Endometrial microvascular endothelial cells (primary cell): ENCODE measurements around the gene FAM171A1. TPM values are rescaled to one million over a fixed set of nuclear protein-coding genes. Genes with fewer than 3 reads are reported as not detected.

ENCODE experiments used
- in situ Hi-C: cut with HindIII; loops from 2 replicates; pipeline ENCODE4 v1.10.0; 2017; ENCODE audit warnings: low sequenced_read_pairs, low pct_unique_long_range_greater_than_20kb; ENCODE audit errors: inconsistent ontology term
- total RNA-seq: library from RNA; depleted of rRNA; stranded (reverse); fragments of >200 nt; gene quantifications from one replicate; pipeline ENCODE4 v1.2.3, GENCODE V29; 2015; ENCODE audit errors: inconsistent ontology term

Gene FAM171A1
- total RNA-seq, 1 donor from 2014 or later: 92.5 TPM

DNA sequence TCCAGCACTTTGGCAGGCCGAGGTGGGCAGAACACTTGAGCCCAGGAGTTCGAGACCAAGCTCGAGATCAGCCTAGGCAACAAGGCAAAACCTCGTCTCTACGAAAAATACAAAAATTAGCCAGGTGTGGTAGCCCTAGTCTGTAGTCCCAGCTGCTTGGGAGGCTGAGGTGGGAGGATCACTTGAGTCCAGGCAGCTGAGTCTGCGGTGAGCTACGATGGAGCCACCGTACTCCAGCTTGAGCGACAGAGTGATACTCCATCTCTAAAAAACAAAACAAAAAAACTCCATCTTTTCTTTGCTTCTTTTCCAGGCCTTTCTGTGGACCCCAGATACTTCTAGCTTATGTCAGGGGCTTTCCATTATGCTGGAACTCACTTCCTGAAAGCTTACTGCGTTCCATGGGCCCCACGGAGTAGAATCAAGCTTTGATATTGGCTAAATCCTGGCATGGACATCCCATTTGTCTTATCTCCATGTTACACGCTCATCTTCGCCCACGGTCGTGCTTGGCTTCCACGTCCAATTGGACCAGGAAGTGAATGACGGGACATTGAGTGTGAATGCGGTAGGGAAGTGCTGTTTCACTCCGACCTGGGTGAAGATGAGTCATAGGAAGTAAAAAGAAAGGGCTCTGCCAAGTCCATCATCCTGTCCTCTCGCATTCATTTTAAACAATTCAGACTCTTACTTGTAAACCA, 45.7 kb downstream of the FAM171A1 start:
- in situ Hi-C loops: no loop called here

- in situ Hi-C loops: no loop called here
Measured at GRCh38 chr10:15324611-15325010, 46.5 kb downstream of the FAM171A1 start.

DNA sequence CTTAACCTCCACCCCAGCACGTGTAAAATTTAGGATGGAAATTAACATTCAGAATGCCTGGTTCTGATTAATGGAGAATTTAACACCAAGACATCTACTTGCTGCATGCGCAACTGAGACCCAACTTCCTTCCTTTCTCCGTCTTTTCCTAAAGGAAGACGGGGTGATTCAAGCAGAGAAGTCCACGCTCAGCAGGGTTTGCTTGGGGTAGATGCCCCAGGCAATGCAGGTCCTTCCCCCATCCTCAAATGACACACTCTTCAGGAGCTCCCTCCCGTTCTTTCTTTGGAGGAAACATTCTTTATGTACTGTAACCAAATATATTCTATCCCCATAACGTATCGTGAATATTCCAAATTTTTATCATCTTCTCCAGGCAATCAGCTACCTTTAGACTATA, 47.0 kb downstream of the FAM171A1 start:
- in situ Hi-C loops: no loop called here

GRCh38 chr10:15322356-15322755, 48.7 kb downstream of the FAM171A1 start:
- in situ Hi-C loops: no loop called here

GRCh38 chr10:15321431-15322341, 49.4 kb downstream of the FAM171A1 start:
- in situ Hi-C loops: no loop called here

DNA sequence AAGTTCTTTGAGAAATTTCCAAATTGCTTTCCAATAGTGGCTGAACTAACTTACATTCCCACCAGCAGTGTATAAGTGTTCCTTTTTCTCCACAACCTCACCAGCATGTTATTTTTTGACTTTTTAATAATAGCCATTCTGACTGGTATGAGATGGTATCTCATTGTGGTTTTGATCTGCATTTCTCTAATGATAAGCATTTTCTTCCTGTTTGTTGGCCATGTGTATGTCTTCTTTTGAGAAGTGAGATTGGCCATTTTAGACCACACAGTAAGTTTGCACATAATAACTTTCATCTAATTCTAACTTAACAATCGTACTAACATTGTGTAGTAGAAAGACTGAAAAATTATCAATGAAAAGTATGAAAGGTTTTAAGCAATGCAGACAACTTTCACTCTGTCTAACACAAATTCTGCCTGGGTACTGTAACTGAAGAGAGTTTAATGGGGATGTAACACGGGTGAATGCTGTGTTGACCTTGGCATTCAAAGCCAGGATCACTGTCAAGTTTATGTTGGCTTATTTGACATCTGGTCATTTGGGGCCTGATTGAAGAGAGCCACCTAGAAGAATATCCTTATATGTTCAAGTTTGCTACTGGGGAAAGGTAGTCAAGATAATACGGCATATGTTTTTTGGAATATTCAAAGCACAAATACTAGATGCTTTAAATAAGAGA, 50.4 kb downstream of the FAM171A1 start:
- in situ Hi-C loops: no loop called here

GRCh38 chr10:15320118-15320517, 51.0 kb downstream of the FAM171A1 start:
- in situ Hi-C loops: no loop called here

DNA sequence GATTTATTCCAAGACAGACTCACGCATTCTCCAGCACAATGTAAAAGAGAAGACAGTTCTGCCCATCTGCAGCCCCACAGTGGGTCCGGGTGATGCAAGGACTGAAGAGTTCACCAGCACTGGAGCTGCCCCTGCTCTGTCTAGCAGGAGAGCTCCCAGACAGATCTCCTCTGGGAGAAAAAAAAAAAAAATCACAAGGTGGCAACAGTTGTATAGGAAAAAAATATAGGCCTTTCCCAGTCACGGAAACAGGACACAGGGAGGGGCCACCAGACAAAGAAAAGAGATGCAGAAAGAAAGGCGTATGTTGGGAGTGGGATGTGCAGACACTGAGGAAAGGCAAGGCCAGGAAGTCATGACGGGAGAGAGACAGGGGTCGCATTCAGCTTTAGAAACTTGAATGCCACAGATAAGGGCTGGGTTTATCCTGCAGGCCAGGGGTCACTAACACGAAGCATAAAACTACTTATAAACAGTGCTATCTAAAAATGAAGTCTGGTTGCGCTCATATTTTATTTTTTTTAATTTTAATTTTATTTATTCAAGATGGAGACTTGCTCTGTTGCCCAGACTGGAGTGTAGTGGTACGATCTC, 54.1 kb downstream of the FAM171A1 start:
- in situ Hi-C loops: no loop called here

- in situ Hi-C loops: no loop called here
Measured at GRCh38 chr10:15316145-15316544, 54.9 kb downstream of the FAM171A1 start.

GRCh38 chr10:15315286-15315685, 55.8 kb downstream of the FAM171A1 start:
- in situ Hi-C loops: no loop called here

- in situ Hi-C loops: no loop called here
Measured at GRCh38 chr10:15314482-15315045, 56.5 kb downstream of the FAM171A1 start.

- in situ Hi-C loops: no loop called here
Measured at GRCh38 chr10:15313843-15314242, 57.2 kb downstream of the FAM171A1 start.

DNA sequence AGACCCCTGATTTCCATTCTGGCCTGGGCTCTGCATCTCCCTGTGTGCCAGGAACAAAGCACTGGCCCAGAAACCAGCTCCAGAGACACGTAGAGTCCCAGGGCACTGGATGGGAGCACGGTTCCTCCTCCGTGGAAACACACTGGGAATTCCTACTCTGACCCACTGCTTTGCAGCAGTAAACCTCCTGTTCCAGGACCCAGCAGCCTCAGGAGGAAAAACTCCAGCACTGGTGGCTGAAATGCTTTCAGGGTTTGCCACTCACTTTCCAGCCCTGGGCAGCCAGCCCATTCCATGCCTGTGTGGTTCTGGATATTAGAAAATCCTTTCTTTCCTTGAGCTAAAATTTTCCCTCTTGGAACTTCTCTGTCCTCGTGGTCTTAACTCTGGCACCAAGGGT, 58.0 kb downstream of the FAM171A1 start:
- in situ Hi-C loops: no loop called here

DNA sequence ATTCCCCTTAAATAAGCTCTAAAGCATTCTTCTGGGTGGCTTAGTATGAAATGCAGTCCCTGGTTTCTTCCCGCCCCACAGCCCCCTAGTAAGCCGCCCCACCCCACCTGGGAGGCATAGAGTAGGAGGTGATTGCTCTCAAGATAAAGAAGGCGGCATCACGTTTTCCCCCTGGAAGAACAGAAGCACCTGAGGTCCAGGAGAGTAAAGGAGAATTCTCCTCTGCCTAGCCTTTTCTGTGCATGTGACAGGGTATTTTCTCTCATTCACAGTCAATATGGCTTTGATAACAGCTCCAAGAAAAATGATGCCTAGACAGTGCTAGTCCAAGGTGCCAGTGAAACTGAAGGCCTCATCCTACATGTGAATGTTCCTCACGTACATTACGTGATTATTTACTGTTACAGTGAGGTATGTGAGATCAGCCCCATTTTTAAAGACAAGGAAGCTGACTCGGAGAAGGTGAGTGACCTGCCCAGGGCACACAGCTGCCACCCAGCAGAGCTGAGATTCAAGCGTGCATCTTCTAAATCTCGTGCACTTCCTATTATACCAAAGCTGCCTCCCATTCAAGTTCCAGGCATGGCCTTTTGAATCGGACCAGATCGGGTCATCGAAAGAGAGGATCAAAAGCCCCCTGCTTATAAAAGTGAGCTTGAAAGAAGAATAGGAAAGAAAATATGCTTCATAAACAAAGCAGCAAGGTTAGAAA, 59.4 kb downstream of the FAM171A1 start:
- in situ Hi-C loops: no loop called here

DNA sequence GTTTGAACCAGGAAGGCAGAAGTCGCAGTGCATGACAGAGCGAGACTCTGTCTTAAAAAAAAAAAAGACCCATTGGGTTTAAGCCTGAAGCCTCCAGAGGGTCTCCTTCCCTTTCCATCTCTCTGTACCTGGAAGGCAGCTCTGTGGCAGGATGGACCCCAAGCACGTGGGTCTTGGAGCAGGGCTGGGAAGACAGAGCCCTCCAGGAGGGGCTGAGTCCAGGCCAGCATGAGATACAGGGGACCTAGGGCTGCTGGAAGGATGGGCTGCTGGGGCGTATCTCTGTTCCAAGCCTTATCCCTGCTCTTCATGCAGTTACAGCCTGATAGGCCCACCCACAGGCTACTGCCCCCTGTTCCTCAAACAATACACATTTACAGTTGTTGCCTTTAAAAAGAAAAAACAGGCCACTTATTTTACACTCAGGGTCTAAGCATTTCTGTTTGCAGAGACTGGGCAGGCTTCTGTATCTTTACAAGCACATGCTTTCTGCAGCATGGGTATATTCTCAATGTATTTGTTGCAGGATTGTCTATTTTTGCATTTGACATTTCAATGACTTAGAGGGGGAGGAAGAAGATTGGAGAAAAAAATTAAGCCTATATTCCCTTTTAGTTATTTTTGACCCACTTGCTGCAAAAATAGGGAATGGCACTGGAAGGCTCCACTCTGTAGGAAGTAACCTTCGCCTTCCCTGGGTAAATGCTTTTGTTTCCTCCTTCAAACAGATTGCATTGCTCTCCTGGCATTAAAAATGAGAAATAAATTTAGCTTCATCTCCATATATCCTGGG, 60.1 kb downstream of the FAM171A1 start:
- in situ Hi-C loops: no loop called here

GRCh38 chr10:15309221-15309620, 61.9 kb downstream of the FAM171A1 start:
- in situ Hi-C loops: no loop called here

GRCh38 chr10:15306735-15307280, 64.3 kb downstream of the FAM171A1 start:
- in situ Hi-C loops: no loop called here
